Middle frontal gyrus (tissue), 1 donor: ENCODE measurements around the gene ZP1.

ENCODE experiments used
- DNase-seq: peaks from one replicate; pipeline ENCODE4 v3.0.0-alpha.2; 2015; ENCODE audit warnings: low spot score; ENCODE audit errors: extremely low spot score

ZP1 gene

DNA sequence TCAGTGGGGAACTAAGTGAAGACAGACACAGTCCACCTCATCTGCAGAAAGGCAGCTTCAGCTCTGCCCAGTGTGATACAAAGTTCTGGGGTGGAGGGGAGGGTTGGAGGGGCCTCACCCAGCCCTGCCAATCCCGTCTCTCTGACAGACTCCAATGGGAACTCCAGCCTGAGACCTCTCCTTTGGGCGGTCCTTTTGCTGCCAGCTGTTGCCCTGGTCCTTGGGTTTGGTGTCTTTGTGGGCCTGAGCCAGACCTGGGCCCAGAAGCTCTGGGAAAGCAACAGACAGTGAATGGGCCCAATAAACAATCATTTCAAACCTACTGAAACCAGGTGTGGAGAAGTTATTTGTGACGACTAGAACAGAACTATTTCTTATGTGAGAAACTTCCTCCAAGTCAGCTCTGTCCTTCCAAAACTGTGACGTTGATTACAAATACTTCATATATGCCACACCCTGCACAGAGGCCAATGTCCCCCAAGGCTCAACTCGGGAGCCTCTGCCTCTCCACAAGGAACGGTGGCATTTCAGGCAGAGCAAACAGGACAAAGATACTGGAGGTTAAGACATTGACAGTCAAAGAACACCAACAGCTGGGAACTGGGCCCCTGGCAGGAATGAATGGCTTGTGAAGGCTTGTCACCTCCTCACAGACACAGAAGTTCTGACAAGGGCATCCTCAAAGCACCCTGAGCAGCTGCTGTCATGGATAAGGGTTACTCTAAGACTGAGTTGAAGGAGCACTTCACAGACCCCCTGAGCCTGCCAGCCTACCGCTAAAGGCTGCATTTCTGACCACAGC, 8.2 kb downstream of the ZP1 start:
- DNase-seq = no peak

DNA sequence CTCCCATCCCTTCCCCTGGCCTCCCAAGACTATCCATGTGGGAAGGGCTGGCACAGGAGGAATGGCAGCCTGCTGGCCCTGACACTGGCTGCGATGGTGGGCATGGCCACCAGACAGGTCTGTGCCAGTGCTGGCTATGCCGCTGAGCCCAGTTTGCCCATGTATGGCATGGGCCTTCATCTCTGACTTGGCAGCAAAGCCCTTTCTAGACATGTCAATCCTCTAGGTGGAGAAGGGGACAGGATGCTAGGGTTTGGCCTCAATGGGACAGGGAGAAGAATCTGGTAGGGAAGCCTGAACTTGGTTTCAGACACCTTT, 8.8 kb downstream of the ZP1 start:
- no peak for DNase-seq

DNA sequence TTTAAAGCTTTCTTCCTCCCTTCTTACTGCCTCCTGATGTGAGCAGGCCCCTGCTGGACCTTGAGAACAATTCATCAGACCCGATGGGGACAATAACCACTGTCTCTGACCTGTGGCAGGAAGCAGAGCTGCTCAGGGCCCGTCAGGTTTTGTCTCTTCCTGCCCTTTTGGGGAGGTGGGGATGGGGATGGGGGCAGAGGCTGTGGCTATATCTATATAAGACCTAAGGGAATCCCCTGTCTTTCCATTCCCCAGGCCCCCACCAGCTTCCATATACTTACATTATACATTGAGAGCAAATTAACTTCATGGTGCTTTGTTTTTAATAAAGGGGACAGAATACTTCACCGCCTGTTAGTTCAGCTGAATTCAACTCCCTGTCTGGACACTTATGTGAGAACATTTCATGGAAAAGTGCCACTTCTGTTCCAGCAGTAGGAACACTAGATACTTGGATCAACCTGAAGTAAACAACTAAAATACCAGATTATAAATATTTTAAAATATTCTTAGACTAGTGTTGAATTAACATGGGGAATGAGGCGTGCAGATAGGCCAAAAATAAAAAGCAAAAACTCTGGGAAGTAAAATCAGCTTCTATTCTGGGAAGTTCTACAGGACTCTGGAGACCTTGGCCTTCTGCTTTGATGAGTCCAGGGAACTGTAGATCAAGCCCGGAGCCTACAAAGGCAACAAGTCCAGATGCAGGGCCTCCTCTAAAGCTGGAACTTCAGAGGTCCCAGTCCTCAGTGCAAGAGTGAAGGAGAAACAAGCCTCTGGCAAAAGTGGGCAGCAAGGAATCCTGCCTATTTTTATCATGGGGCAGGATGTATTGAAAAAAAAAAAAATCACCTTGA, 11.1 kb downstream of the ZP1 start:
- no peak for DNase-seq

DNA sequence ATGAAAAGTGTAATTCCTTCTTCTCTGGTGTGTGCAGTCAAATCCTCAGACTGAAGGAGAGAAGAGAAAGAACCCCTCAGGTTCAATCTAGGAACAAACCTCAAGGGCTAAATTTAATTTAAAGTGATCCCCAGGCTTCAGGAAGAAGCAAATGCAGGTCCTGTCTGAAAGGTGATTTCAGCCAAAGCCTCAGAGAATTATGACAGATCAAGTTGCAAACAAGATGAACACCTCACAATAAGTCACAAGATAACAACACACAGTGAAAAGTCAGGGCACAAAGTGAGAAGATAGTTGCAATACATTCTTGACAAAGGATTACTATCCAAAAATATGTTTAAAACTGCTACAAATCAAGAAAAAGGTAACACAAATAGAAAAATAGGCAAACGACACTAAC, 11.8 kb downstream of the ZP1 start:
- no peak for DNase-seq

DNA sequence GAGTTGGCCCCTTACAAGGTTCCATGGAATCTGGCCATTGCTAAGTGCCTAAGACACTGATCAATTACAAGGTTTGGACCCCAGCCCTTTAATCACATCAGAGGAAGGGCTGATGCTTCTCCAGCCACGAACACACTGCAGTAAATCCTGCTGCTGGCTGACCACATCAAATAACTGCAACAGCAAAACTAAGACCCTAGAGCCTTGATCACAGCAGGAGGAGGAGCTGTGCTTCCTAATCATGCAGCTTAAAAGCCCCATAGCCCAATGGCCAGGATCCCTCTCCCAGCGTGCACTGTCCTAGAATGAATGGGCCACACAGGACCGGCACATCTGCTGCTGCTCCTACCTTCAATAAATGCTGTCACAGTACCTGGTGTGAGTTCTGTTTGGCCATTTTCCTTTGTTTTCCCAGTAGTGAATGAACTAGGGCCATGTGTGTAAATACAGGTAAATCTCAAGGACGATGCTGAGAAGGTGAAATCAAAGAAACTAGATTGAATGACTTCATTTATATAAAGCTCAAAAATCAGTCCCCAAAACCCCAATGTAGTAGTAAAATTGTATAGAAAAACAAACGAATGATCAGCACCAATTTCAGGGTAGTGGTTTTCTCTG, 12.7 kb downstream of the ZP1 start:
- DNase-seq = no peak

DNA sequence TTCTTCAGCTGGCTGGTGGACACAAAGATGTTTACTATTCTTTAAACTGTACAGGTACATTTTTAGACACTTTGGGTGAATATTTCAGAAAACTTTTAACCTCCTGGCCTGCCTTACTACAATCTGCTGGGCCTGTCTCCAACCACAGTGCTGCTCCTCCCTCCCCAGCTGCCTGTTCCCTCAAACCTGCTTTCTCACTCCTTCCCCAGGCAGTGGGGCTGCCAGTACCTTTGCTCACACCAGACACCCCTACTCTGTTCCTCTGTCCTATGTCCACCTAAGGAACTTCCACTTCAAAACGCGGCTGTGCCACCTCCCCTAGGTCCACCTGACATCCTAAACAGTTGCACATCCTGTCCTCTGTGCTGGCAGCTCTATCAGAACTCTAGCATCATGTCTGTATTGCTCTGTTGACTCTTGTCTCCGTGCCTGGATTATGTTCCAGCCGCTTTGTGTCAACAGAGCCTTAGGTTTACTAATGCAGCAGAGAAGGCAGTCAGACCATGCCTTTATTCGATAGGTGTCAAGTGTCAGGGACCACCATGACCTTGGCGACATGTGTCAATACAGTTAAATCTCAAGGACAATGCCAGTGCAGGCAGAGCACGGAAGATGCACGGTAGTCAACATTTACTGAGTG, 13.4 kb downstream of the ZP1 start:
- DNase-seq = no peak

DNA sequence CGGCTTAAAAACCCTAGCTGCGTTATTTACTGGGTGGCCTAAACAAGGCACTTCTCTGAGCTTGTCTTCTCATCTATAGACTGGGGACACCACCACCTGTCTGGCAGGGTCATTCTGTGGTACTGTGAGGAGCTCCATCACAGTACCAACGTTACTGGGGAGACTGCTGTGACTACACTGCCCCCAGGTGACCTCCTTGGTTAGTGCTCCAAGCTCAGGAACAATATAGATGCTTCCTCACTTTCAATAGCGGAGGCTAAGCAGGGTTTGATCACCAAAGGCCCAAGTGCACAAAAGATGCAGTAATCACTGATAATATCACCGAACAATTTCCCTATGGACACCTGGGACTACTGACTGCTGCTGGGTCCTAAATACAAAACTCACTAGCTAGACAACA, 20.2 kb downstream of the ZP1 start:
- DNase-seq = no peak

DNA sequence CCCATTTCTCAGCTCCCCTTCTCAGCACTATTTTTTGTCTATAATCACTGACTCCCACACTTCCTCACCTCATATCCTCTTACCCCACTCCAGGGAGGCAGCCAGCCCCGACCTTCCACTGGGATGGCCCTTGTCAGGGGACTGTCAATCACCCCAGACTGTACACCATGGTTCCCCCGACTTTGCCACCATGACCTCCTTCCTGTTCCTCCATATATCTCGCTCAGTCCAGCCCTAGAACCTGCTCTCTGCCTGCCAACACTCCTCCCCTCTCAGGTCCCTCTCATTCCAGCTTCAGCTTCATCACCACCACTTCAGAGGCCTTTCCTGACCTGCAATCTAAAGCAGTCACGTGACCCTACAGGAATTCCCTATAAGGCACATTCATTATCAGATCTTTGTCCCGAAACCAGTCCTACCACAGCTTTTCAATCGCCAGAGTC, 22.5 kb downstream of the ZP1 start:
- no peak for DNase-seq

DNA sequence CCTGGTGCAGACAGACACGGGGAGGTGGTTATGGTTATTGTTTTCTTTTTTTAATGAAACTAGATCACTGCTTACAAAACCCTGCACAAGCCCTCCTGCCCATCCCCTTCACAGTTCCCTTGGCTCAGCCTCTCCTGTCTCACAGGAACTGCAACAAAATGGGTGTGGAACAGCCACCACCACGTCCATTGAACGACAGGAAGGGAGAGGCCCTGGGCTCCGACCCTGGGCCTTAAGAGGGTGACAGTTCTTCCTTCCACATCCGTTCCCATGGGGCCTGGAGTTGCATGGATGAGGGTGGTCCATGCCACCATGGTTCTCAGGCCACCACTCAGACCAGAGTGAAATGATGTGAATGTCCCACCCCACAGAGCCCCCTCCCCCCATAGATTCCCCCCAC, 23.4 kb downstream of the ZP1 start:
- no peak for DNase-seq

DNA sequence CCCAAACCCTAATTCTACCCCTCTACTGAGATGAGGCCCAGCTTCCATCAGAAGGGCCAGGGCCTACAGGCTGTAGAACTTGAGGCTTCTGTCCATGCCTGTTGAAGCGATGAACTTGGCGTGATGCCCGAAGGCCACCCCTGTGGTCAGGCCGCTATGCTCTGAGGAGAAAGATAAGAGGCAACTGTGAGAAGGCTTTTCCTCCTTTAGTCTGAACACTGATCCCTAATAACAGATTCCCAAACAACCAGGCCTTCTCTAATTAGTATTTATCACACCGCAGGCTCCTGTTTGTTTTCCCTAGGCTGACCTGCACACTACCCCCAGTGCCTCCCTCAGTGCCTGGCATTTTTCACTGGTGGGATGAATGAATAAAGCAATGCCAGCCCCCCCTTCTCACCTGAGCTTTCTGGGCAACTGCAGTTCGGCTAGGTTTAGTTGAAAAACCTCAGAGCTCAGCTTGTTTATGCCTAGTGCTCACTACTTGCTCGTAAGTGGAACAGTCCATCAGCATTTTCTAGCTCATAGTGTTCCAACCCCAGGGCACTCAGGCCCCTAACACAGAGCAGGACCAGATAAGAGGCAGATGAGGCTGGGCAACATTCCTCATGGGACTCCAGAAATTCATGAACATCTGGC, 23.9 kb downstream of the ZP1 start:
- DNase-seq = no peak

DNA sequence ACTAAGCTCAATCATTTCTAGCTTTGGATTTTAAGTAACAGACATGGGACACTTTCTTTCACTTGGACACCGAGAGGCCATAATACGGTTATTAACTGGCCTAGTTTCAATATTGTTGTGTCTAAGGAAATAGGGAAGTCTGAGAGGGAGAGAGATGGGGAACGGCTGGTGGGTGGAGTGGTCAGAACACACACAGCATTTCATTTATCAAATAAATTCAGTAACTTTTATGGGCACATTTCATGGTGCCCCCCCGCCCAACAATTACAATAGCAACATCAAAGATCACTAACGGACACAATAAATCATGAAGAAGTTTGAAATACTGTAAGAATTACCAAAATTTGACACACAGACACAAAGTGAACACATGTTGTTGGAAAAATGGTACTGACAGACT, 28.3 kb downstream of the ZP1 start:
- DNase-seq = no peak

DNA sequence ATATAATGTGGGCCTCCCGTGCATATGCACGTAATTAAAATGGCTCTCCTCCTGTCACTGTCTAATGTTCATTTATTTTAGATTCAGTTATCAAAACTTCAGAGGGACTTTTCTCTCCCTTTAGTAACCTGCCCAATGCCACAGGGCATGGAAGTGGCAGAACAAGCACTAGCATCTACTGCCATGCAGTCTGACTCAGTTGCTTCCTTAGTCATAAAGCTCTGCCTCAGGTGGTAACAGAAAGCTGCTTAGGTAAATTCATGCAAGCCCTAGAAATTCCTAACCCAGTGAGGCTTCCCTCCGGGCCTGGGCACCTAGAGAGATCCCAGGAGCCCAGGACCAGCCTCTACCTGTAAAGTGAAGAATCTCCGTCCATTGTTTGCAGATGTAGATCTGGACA, 30.2 kb downstream of the ZP1 start:
- DNase-seq = no peak

DNA sequence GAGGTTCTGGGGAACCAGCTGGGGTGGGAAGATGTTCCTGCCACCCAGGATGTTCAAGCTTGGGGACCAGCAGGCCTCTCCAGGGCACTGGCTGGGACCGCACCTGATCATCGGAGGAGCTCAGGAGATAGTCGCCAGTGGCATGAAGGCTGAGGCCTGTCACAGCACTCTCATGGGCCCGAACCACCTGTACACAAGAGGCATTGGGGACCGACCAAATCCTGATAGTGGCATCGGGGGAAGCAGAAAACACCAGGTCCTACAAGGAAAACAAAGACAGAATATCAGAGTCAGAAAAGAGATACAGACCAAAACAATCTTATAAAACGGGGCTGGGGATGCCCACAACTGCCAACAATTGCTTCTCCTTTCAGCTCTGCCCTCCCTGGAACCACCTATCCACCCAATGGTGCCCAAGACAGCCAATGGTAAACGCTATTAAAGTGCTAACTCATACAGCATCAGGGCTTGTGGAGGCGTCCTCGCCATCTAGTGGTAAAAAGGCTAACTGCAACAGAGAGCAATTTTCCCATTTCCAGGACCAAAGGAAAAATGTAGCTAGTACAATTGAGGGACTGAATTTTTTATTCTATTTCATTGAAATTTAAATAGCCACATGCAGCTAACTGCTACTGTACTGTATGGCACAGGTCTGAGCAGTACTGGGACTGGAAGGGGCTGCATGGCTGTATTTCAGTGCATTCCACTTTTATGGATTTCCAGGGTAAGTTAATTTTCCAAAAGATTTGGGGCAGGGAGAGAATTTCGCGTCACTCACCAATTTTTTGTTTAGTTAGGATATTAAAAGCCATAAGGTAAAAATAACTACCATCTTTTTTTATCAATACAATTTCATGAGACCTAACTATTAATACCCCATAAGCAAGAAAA, 31.9 kb downstream of the ZP1 start:
- peak; percentile 36 for DNase-seq

DNA sequence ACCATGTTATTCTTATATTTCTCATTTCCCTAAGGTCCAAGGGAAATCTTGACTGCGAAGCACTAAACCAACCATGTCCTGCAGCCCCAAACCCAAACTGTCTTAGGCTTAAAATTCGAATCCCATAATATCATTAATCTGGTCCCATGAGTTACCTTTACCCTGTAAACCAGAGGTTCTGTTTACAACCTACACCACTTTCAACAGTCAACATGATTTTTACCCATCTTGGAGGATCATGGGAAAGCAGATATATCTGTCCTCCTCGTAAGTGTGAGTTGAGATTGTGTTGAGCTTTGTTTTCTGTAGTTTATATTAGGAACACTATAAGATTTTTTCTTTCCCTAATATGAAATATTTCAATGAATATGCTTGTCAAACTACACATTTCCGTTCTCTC, 32.6 kb downstream of the ZP1 start:
- DNase-seq = no peak

DNA sequence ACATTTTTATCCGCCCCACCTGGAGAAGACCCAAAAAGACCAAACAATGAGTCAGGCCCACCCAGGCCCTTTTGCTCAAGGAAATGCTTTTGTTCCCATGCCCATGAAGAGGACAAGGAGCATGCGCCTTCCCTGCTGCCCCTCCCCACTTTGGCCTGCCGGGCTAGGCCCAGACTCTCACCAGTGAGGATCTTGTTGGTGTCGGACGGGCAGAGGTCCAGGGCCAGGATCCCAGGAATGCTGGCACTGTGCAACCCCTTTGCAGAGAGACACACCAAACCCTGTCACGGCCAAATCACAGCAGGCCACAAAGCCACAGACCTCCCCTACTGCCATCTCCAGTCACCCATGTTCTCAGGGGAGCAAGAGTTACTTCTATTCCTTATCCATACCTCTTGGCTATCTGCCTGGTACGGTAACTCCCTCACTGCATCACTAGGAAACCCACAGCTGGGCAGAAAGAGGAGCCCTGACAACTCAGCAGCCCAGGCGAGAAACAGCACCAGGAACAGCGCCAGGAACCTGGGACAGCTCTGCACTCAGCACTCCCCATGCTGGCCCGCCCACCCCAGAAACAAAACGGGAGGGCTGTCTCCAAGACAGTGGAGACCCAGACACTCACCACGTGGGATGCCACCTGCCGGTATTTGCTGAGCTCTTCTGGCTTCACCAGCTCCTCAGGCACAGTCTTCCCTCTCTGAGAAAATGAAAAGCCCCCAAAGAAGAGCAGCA, 33.5 kb downstream of the ZP1 start:
- DNase-seq = peak; percentile 32

DNA sequence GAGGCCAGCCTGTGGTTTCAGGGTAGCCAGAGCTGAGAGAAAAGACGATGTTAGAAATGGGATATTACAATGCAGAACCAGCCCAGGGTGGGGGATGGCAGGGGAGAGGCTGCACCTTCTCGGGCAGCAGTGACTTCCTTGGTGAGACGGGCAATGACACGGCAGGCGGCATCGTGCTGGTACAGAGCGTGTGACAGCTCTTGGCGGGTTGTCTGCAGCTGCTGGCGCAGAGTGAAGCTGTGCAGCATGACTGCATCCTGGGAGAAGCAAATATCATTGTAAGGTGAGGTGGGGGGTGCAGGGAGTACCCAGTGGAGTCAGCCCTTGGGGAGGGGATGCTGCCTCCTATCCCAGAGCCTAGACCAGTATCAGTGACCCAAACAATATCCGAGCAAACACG, 35.3 kb downstream of the ZP1 start:
- DNase-seq = no peak

DNA sequence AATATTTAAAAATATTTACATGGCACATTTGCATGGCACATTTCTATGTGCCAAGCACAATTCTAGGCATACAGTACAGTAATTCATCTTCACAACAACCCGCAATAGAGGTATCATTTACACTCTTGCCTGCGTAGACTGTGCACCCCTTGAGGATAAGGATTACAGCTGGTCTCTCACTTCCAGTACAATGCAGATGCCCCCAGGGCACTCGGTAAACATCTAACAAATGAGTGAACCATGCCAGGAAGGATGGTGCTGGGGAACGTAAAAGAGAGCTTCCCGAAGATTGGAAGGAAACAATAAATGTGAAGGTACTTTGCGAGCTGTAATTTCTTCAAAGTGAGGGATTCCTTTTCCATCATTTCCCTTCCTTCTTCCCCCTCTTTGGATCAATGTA, 37.7 kb downstream of the ZP1 start:
- no peak for DNase-seq

DNA sequence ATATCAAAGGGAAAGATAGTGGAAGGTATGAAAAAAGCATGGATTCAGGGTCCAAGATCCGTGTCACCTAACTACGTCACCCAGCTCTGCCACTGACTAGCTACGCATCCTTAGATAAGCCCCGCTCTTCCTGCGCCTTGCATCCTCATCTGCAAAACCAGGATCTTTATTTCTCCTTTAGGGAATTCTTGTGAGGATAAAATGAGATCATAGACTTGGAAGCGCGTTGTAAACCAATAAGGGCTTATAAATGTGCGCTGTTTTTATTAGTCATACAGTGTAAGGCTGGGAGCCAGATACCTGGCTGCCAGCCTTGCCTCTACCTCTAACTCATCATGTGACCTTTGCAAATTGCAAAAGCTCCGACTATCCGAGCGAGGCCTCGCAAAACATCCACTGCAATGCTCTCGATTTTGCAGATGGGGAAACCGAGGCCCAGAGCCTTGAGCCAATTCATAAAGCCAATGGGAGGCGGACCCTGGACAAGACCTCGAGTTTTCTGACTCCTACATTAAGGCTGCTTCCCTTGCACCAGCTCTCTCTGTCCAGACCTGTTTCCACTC, 38.3 kb downstream of the ZP1 start:
- peak; percentile 25 for DNase-seq
